Tibial nerve (tissue), 4 donors: ENCODE data around the gene PRELP.

Source experiments
- EP300 ChIP-seq, 2 donors: sonication (generic); formaldehyde crosslinking; IDR thresholded peaks; one replicate each; pipeline ENCODE4 v1.6.1; 2017; ENCODE audit warnings: antibody characterized with exemption in 2 of 2, mild to moderate bottlenecking in 1 of 2
- POLR2A ChIP-seq, 2 donors: fragments of 450-650 bp; IDR thresholded peaks; one replicate each; pipeline ENCODE4 v1.6.1; 2017; ENCODE audit warnings: antibody characterized with exemption in 2 of 2, mild to moderate bottlenecking in 2 of 2, moderate library complexity in 2 of 2
- TF ChIP-seq, protein P1 (sequence below), 5 experiments: fragments of 200-600 bp in 3 of 5; fragments of 450-650 bp in 2 of 5; sonication (generic) in 3 of 5; IDR thresholded peaks; one replicate each; pipeline ENCODE4 v1.5.1; 2016 to 2019; ENCODE audit warnings: antibody characterized with exemption in 5 of 5, mild to moderate bottlenecking in 3 of 5, moderate library complexity in 2 of 5

DNA sequence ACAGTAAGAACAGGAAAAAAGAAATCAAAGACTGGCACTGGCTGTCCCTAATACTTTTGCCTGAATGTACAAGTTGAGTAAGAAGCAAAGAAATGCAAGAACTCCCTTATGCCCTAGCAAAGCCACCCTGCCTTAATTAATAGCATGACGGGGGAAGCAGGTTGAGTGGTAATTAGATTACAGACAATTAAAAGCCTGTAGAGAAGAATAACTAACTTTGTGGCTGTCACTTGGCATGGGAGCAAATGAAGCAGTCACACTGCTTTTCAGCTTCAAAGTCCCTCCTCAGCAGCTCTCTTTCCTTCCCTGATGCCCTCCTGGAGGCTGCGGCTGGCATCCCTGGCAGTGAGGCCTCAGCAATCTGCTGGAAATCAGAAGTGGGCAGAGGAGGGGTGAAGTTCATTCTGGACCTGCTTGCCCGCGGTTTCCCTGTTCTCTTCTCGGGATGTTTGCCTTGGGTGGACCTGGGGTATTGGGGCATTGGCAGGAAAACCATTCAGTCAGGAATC, 21.7 kb downstream of the PRELP start:
- TF ChIP-seq, protein P1, sequence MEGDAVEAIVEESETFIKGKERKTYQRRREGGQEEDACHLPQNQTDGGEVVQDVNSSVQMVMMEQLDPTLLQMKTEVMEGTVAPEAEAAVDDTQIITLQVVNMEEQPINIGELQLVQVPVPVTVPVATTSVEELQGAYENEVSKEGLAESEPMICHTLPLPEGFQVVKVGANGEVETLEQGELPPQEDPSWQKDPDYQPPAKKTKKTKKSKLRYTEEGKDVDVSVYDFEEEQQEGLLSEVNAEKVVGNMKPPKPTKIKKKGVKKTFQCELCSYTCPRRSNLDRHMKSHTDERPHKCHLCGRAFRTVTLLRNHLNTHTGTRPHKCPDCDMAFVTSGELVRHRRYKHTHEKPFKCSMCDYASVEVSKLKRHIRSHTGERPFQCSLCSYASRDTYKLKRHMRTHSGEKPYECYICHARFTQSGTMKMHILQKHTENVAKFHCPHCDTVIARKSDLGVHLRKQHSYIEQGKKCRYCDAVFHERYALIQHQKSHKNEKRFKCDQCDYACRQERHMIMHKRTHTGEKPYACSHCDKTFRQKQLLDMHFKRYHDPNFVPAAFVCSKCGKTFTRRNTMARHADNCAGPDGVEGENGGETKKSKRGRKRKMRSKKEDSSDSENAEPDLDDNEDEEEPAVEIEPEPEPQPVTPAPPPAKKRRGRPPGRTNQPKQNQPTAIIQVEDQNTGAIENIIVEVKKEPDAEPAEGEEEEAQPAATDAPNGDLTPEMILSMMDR (IDR thresholded peaks at IDR 0.05), result no peak
- TF ChIP-seq EP300 (IDR thresholded peaks at IDR 0.05) (no peak), POLR2A (IDR thresholded peaks at IDR 0.05) (no peak)
